K562 (cell line): ENCODE results near the gene LAMTOR4. TPM values are rescaled to one million over a fixed set of nuclear protein-coding genes. Genes with fewer than 3 reads are reported as not detected.

Source experiments
- AFF1 ChIP-seq, 2 experiments: fragments of 450-650 bp; IDR thresholded peaks; 2 replicates each; pipeline ENCODE4 v1.6.1; 2018; ENCODE audit warnings: mild to moderate bottlenecking in 2 of 2, low read depth in 1 of 2; ENCODE audit not compliant: partially characterized antibody in 2 of 2
- BCOR ChIP-seq: fragments of 450-650 bp; IDR thresholded peaks from 2 replicates; pipeline ENCODE4 v1.6.1; 2016
- CHD7 ChIP-seq: fragments of 200-600 bp; sonication (generic); IDR thresholded peaks from one replicate; pipeline ENCODE4 v1.6.1; 2012; ENCODE audit warnings: mild to moderate bottlenecking, low read depth, low read length, inconsistent platforms
- ETS1 ChIP-seq: conservative IDR thresholded peaks from 2 replicates; pipeline ENCODE4 v1.6.1; 2011; ENCODE audit warnings: low read depth, mild to moderate bottlenecking, low read length; ENCODE audit not compliant: control insufficient read depth
- SRF ChIP-seq, 2 experiments: fragments of 250-450, 450-650 bp in 1 of 2; sonication (Bioruptor Pico) in 1 of 2; sonication (generic) in 1 of 2; formaldehyde crosslinking; IDR thresholded peaks; 2 replicates each; pipeline versions ENCODE4 v1.5.0 to v1.5.1; 2020 to 2022; ENCODE audit warnings: mild to moderate bottlenecking in 1 of 2, missing genetic modification reagents in 1 of 2
- ZBTB12 ChIP-seq: fragments of 250-450 bp; sonication (Bioruptor Pico); IDR thresholded peaks from 2 replicates; pipeline ENCODE4 v1.4.0; 2020
- ZSCAN32 ChIP-seq: fragments of 450-650 bp; formaldehyde crosslinking; IDR thresholded peaks from 2 replicates; pipeline ENCODE4 v1.4.0; 2020; ENCODE audit warnings: mild to moderate bottlenecking, moderate library complexity
- polyA plus RNA-seq, 8 experiments: library from polyadenylated mRNA; depleted of rRNA in 4 of 8; stranded (reverse) in 5 of 8; unstranded in 3 of 8; fragments of >200 nt; fragmentation: Nextera tagmentation in 2 of 8; fragmentation: Illumina TruSeq in 1 of 8; extraction: Ambion mirVana in 2 of 8; extraction: Trizol in 1 of 8; gene quantifications; 2 replicates each; pipeline versions ENCODE4 v1.2.1 to v1.2.3, GENCODE V29; 2011 to 2014; ENCODE audit warnings: inconsistent platforms in 1 of 8, missing spikeins in 1 of 8
- total RNA-seq, 7 experiments: library from RNA; depleted of rRNA in 6 of 7; stranded (reverse); fragments of >200 nt in 6 of 7; fragmentation: Illumina TruSeq in 2 of 7; extraction: Trizol in 2 of 7; gene quantifications; 2 replicates each; pipeline versions ENCODE4 v1.2.1 to v1.2.3, GENCODE V29; 2011 to 2021; ENCODE audit warnings: low replicate concordance in 1 of 7

LAMTOR4 gene
- total and polyA plus RNA-seq, 9 of the 15 experiments (the other 6 are each of a cell fraction or from before 2014, with no cell fraction given): 79.6 to 314 (median 195) TPM

- peak in 1 of 2 experiments; percentile 37 for TF ChIP-seq AFF1 (IDR thresholded peaks at IDR 0.05; ENCODE audit: low read depth in 1 of 2, partially characterized antibody in 2 of 2)
- no peak for TF ChIP-seq CHD7
- no peak for TF ChIP-seq ETS1
- TF ChIP-seq ZSCAN32: no peak
- peak; percentile 26; the same call in 1 of the 2 replicates for TF ChIP-seq BCOR
- peak in 1 of 2 experiments; percentile 83; a peak in 1 of 4 replicates for TF ChIP-seq SRF (CRISPR knock-in tag; IDR thresholded peaks at IDR 0.05)
- TF ChIP-seq ZBTB12 (CRISPR knock-in tag): no peak; the same call in 1 of the 2 replicates
Observed at GRCh38 chr7:100148559-100149328, at the start of gene LAMTOR4 (continued).
